ENCODE data around the gene S100G. TPM values are rescaled to one million over a fixed set of nuclear protein-coding genes. Genes with fewer than 3 reads are reported as not detected.
A peak's percentile ranks its signal among the peaks of the same experiment; 100 is the strongest.

S100G gene
- total and polyA plus RNA-seq, 2 donors (not counting 3 experiments of a cell fraction or from before 2014, with no cell fraction given) = not detected

GRCh38 chrX:16639966-16640365 is 10.0 kb upstream of the S100G start:
- Histone ChIP-seq H3K4me2 (ENCODE audit: insufficient read depth, low read length) (no peak overlapping the region), H3K4me3 (replicated peaks in 1 of 3; ENCODE audit: insufficient read depth in 1 of 3, low read depth in 1 of 3, low read length in 3 of 3) (no peak overlapping the region), H3K9me1 (replicated peaks; ENCODE audit: control insufficient read depth, extremely low read depth, insufficient read depth, low read length) (no peaks in the 10 kb centered on the region), H3K79me2 (ENCODE audit: control insufficient read depth, insufficient read depth, low read length) (no peaks in the 10 kb centered on the region), H3K36me3 (ENCODE audit: control insufficient read depth in 2 of 2, extremely low read depth in 1 of 2, insufficient read depth in 2 of 2, low read length in 2 of 2) (no peaks in the 10 kb centered on the region), H2AFZ (ENCODE audit: low read depth, low read length) (no peak overlapping the region), H3K27ac (ENCODE audit: insufficient read depth, low read depth, low read length) (no peak overlapping the region), H3K27me3 (ENCODE audit: control insufficient read depth in 2 of 2, insufficient read depth in 2 of 2, low read length in 2 of 2) (no peaks in the 10 kb centered on the region), H3K9me3 (replicated peaks; ENCODE audit: control insufficient read depth, insufficient read depth, low read length) (no peaks in the 10 kb centered on the region), H3K4me1 (ENCODE audit: control insufficient read depth, extremely low read depth, insufficient read depth, low read length) (no peaks in the 10 kb centered on the region), H3K9ac (replicated peaks; ENCODE audit: extremely low read depth, insufficient read depth, low read length) (no peak overlapping the region), H4K20me1 (replicated peaks; ENCODE audit: control insufficient read depth, extremely low read depth, insufficient read depth, low read length) (no peaks in the 10 kb centered on the region)
- ChIA-PET POLR2A (no interaction called here), CTCF (no interaction called here)
- DNase-seq (ENCODE audit: low read depth, low spot score) = no peak
- dilution Hi-C loops (cut with MboI; ENCODE audit: extremely low pct_ligation_motif_present, low sequenced_read_pairs) (no loop called here), intact Hi-C loops (cut with micrococcal nuclease) (no loop called here)
- peak; percentile 8 for FAIRE-seq
- no TSS peak for BruUV-seq (replicated peaks)
- TF ChIP-seq GATA2 (IDR thresholded peaks at IDR 0.05; ENCODE audit: insufficient read depth, insufficient read length, low read depth, low read length) = no peak

- Histone ChIP-seq H3K4me3 (replicated peaks in 1 of 3; ENCODE audit: insufficient read depth in 1 of 3, low read depth in 1 of 3, low read length in 3 of 3) (no peak overlapping the region), H3K27me3 (ENCODE audit: control insufficient read depth in 2 of 2, insufficient read depth in 2 of 2, low read length in 2 of 2) (no peaks in the 10 kb centered on the region), H2AFZ (ENCODE audit: low read depth, low read length) (no peak overlapping the region), H4K20me1 (replicated peaks; ENCODE audit: control insufficient read depth, extremely low read depth, insufficient read depth, low read length) (no peaks in the 10 kb centered on the region), H3K27ac (ENCODE audit: insufficient read depth, low read depth, low read length) (no peak overlapping the region), H3K36me3 (ENCODE audit: control insufficient read depth in 2 of 2, extremely low read depth in 1 of 2, insufficient read depth in 2 of 2, low read length in 2 of 2) (no peaks in the 10 kb centered on the region), H3K4me1 (ENCODE audit: control insufficient read depth, extremely low read depth, insufficient read depth, low read length) (no peaks in the 10 kb centered on the region), H3K4me2 (ENCODE audit: insufficient read depth, low read length) (no peak overlapping the region), H3K9me3 (replicated peaks; ENCODE audit: control insufficient read depth, insufficient read depth, low read length) (no peaks in the 10 kb centered on the region), H3K9me1 (replicated peaks; ENCODE audit: control insufficient read depth, extremely low read depth, insufficient read depth, low read length) (no peaks in the 10 kb centered on the region), H3K79me2 (ENCODE audit: control insufficient read depth, insufficient read depth, low read length) (no peaks in the 10 kb centered on the region), H3K9ac (replicated peaks; ENCODE audit: extremely low read depth, insufficient read depth, low read length) (no peak overlapping the region)
- ChIA-PET CTCF (no interaction called here), POLR2A (no interaction called here)
- intact Hi-C loops (cut with micrococcal nuclease) = no loop called here
- DNase-seq (ENCODE audit: low read depth, low spot score) = no peak
- TF ChIP-seq GATA2 (IDR thresholded peaks at IDR 0.05; ENCODE audit: insufficient read depth, insufficient read length, low read depth, low read length) = no peak
- no peak for TF ChIP-seq MYC (IDR thresholded peaks at IDR 0.05; ENCODE audit: low read depth, low read length)
- TF ChIP-seq POLR2AphosphoS5 (IDR thresholded peaks at IDR 0.05; ENCODE audit: insufficient read depth, low read depth, low read length) = no peak
- no peak for TF ChIP-seq CTCF (IDR thresholded peaks at IDR 0.05; ENCODE audit: extremely low read depth in 1 of 2, insufficient read depth in 1 of 2, low read depth in 1 of 2, low read length in 2 of 2)
- no peak for TF ChIP-seq EZH2 (IDR thresholded peaks at IDR 0.05; ENCODE audit: borderline replicate concordance, low read depth, low read length, severe bottlenecking)
- no peak for TF ChIP-seq POLR2A (IDR thresholded peaks at IDR 0.05; ENCODE audit: low read depth, low read length)
- no peak for TF ChIP-seq MAX (IDR thresholded peaks at IDR 0.05; ENCODE audit: insufficient read depth, insufficient read length)
- TF ChIP-seq FOS (IDR thresholded peaks at IDR 0.05; ENCODE audit: borderline replicate concordance, insufficient read depth, low read length) = no peak
- TF ChIP-seq JUN (IDR thresholded peaks at IDR 0.05; ENCODE audit: borderline replicate concordance, insufficient read depth, insufficient read length, low read depth) = no peak
- dilution Hi-C loops (cut with MboI; ENCODE audit: extremely low pct_ligation_motif_present, low sequenced_read_pairs) = no loop called here
- no TSS peak for BruUV-seq (replicated peaks)
- peak; percentile 24 for FAIRE-seq
Measured at GRCh38 chrX:16640823-16641222, 9.1 kb upstream of the S100G start.
